T1000 (cell line): ENCODE measurements around the gene CACTIN.

Experiments used
- DNase-seq: peaks from one replicate; lab custom pipeline; 2025; ENCODE audit warnings: mixed read lengths; lab: John Stamatoyannopoulos, UW

Gene CACTIN

GRCh38 chr19:3627351-3627723, 747 bp upstream of the CACTIN start:
- no peak for DNase-seq

GRCh38 chr19:3625996-3626472, 556 bp downstream of the CACTIN start:
- DNase-seq = no peak

- no peak for DNase-seq
Measured at GRCh38 chr19:3623716-3624115, 2.9 kb downstream of the CACTIN start.

- DNase-seq = no peak
Measured at GRCh38 chr19:3622224-3622623, 4.4 kb downstream of the CACTIN start.

GRCh38 chr19:3621689-3622088, 4.9 kb downstream of the CACTIN start:
- DNase-seq = no peak

GRCh38 chr19:3620817-3621547, 5.6 kb downstream of the CACTIN start:
- no peak for DNase-seq

GRCh38 chr19:3620145-3620816, 6.3 kb downstream of the CACTIN start:
- no peak for DNase-seq

GRCh38 chr19:3619631-3620012, 7.0 kb downstream of the CACTIN start:
- no peak for DNase-seq

- DNase-seq = no peak
Measured at GRCh38 chr19:3618811-3619630, 7.6 kb downstream of the CACTIN start.

GRCh38 chr19:3618144-3618810, 8.3 kb downstream of the CACTIN start:
- peak; percentile 46 for DNase-seq

GRCh38 chr19:3617463-3617862, 9.1 kb downstream of the CACTIN start:
- DNase-seq = no peak

GRCh38 chr19:3615524-3616135, 11.0 kb downstream of the CACTIN start:
- DNase-seq = no peak

- DNase-seq = no peak
Measured at GRCh38 chr19:3614858-3615505, 11.6 kb downstream of the CACTIN start.

- no peak for DNase-seq
Measured at GRCh38 chr19:3613818-3614661, 12.6 kb downstream of the CACTIN start.

- DNase-seq = no peak
Measured at GRCh38 chr19:3612901-3613741, 13.5 kb downstream of the CACTIN start.

GRCh38 chr19:3612330-3612729, 14.3 kb downstream of the CACTIN start:
- DNase-seq = no peak

GRCh38 chr19:3611841-3612240, 14.7 kb downstream of the CACTIN start:
- DNase-seq = no peak

- no peak for DNase-seq
Measured at GRCh38 chr19:3610745-3611717, 15.6 kb downstream of the CACTIN start.
